T-cell (primary cell): ENCODE results near the gene CLASP1. TPM values are rescaled to one million over a fixed set of nuclear protein-coding genes. Genes with fewer than 3 reads are reported as not detected.
"Not testable (repeated sequence)": the region's sequence is repeated elsewhere in the genome, so short reads cannot be mapped to it uniquely, and the experiment has no call there.

Source experiments
- ATAC-seq, 4 experiments: fragments of 200-7000 bp in 3 of 4; fragments of 150-1000 bp in 1 of 4; cut with Tn5 transposase; replicated peaks in 1 of 4; 1 replicate in 3 of 4; 2 replicates in 1 of 4; pipeline ENCODE4 v1.10.0; 2021; ENCODE audit warnings: moderate library complexity in 3 of 4, mild to moderate bottlenecking in 2 of 4, moderate number of reproducible peaks in 1 of 4
- CTCF ChIA-PET, 2 donors: fragments of 300-600 bp; sonication (Branson Sonifier 250); formaldehyde crosslinking; loops; one replicate each; lab custom pipeline; 2022; ENCODE audit warnings: antibody characterized with exemption in 2 of 2; lab: Charles Lee
- POLR2A ChIA-PET, 2 donors: fragments of 300-600 bp; sonication (Branson Sonifier 250); formaldehyde crosslinking; loops; one replicate each; lab custom pipeline; 2022; ENCODE audit warnings: antibody characterized with exemption in 2 of 2; lab: Charles Lee
- DNase-seq, 35 experiments: peaks; one replicate each; pipeline versions ENCODE4 v3.0.0 to v3.0.0-alpha.2; 2013 to 2023
- H3K27ac ChIP-seq: one replicate; pipeline ENCODE4 v1.5.1; 2013; ENCODE audit warnings: low read length
- H3K27me3 ChIP-seq, 2 experiments: replicated peaks in 1 of 2; 1 replicate in 1 of 2; 2 replicates in 1 of 2; pipeline versions ENCODE4 v1.6.1 to v1.7.0; 2013; ENCODE audit warnings: low read length in 1 of 2, mixed read lengths in 1 of 2; ENCODE audit not compliant: control insufficient read depth in 2 of 2, insufficient read depth in 2 of 2; ENCODE audit errors: extremely low read depth in 1 of 2
- H3K36me3 ChIP-seq, 2 donors: 1 replicate in 1 of 2; 2 replicates in 1 of 2; pipeline versions ENCODE4 v1.6.1 to v1.7.0; 2013; ENCODE audit warnings: low read length in 1 of 2; ENCODE audit not compliant: control insufficient read depth in 2 of 2, insufficient read depth in 1 of 2; ENCODE audit errors: extremely low read depth in 1 of 2
- H3K4me1 ChIP-seq, 2 experiments: 1 replicate in 1 of 2; 2 replicates in 1 of 2; pipeline versions ENCODE4 v1.6.1 to v1.7.0; 2013; ENCODE audit warnings: low read length in 2 of 2, mixed read lengths in 1 of 2; ENCODE audit not compliant: insufficient read depth in 2 of 2, control insufficient read depth in 1 of 2; ENCODE audit errors: extremely low read depth in 1 of 2
- H3K4me3 ChIP-seq, 2 donors: 1 replicate in 1 of 2; 2 replicates in 1 of 2; pipeline versions ENCODE4 v1.5.1 to v1.7.0; 2013; ENCODE audit warnings: mild to moderate bottlenecking in 2 of 2, low read length in 1 of 2, moderate library complexity in 1 of 2; ENCODE audit not compliant: control insufficient read depth in 1 of 2; ENCODE audit errors: extremely low read depth in 1 of 2
- H3K9me3 ChIP-seq: 2 replicates; pipeline ENCODE4 v1.7.0; 2013
- H3K27ac Mint-ChIP-seq, 2 donors: one replicate each; pipeline ENCODE4 v1.8.0; 2020 to 2021; ENCODE audit warnings: mild to moderate bottlenecking in 2 of 2, mixed read lengths in 2 of 2
- H3K27me3 Mint-ChIP-seq, 2 donors: one replicate each; pipeline ENCODE4 v1.8.0; 2021 to 2022; ENCODE audit warnings: mixed read lengths in 2 of 2
- H3K36me3 Mint-ChIP-seq: one replicate; pipeline ENCODE4 v1.8.0; 2021; ENCODE audit warnings: mixed read lengths
- H3K4me1 Mint-ChIP-seq, 3 donors: one replicate each; pipeline ENCODE4 v1.8.0; 2020 to 2022; ENCODE audit warnings: mixed read lengths in 3 of 3, mild to moderate bottlenecking in 1 of 3
- H3K4me3 Mint-ChIP-seq, 3 donors: one replicate each; pipeline ENCODE4 v1.8.0; 2020 to 2022; ENCODE audit warnings: mild to moderate bottlenecking in 3 of 3, mixed read lengths in 3 of 3, moderate library complexity in 3 of 3
- H3K9me3 Mint-ChIP-seq, 3 donors: one replicate each; pipeline ENCODE4 v1.8.0; 2020 to 2022; ENCODE audit warnings: mixed read lengths in 3 of 3
- WGBS: methylation state at CpG from one replicate; pipeline ENCODE4 v1.1.5; 2013; ENCODE audit warnings: missing lambda C conversion rate; ENCODE audit not compliant: insufficient coverage; 5-methylcytosine and 5-hydroxymethylcytosine counted together
- total RNA-seq, 35 experiments: library from RNA in 6 of 35; stranded (reverse) in 6 of 35; fragments of 120-200 nt in 1 of 35; gene quantifications; one replicate each; pipeline versions ENCODE4 v1.2.1 to v1.2.4 and lab custom pipeline; 2013 to 2026

Gene CLASP1
- total RNA-seq, 5 donors from 2014 or later (not counting 1 experiment from before 2014, with no cell fraction given), result 57.8 to 72.8 (median 65.1) TPM

- Mint-ChIP-seq H3K27ac (no peak overlapping the region), H3K4me1 (peaks cover 15 to 18% (median 17%) of the 10 kb centered on the region in 3 donors), H3K27me3 (no peaks in the 10 kb centered on the region), H3K9me3 (no peaks in the 10 kb centered on the region), H3K4me3 (no peak overlapping the region), H3K36me3 (no peaks in the 10 kb centered on the region)
- WGBS, result 100% methylated on average over 2 of the region's 6 CpGs
- Histone ChIP-seq H3K36me3 (no peaks in the 10 kb centered on the region), H3K27me3 (no peaks in the 10 kb centered on the region), H3K9me3 (no peaks in the 10 kb centered on the region), H3K27ac (no peak overlapping the region), H3K4me1 (peaks cover 1 to 11% of the 10 kb centered on the region in 2 experiments), H3K4me3 (no peak overlapping the region)
- DNase-seq, result no peak
- CTCF ChIA-PET, result no interaction called here
- POLR2A ChIA-PET, result interaction anchor here in 1 of 2 donors (0.6 kb wide), 1 partner anchor 86 kb away, joined by 5 read pairs; no protein-coding TSS in a partner anchor
- no peak for ATAC-seq
These were observed 45.3 kb upstream of the CLASP1 start for GRCh38 chr2:121694398-121695170.

GRCh38 chr2:121690572-121690971 is 41.3 kb upstream of the CLASP1 start:
- H3K9me3 Mint-ChIP-seq, H3K4me3 ChIP-seq, H3K27me3 ChIP-seq, ATAC-seq, H3K27ac ChIP-seq, H3K4me3 Mint-ChIP-seq, CTCF ChIA-PET, H3K36me3 Mint-ChIP-seq, H3K27ac Mint-ChIP-seq, H3K4me1 ChIP-seq, H3K36me3 ChIP-seq, DNase-seq, H3K27me3 Mint-ChIP-seq, H3K4me1 Mint-ChIP-seq, H3K9me3 ChIP-seq: not testable (repeated sequence)
- WGBS, result 93% methylated on average over 2 of the region's 3 CpGs
- POLR2A ChIA-PET, result interaction anchor here in 1 of 2 donors (0.6 kb wide), 1 partner anchor 62 kb away, joined by 3 read pairs; no protein-coding TSS in a partner anchor

GRCh38 chr2:121690095-121690494 is 40.8 kb upstream of the CLASP1 start:
- no peak for ATAC-seq
- no peak overlapping the region for H3K27ac Mint-ChIP-seq
- Histone ChIP-seq H3K27ac (no peak overlapping the region), H3K36me3 (no peaks in the 10 kb centered on the region), H3K4me3 (no peak overlapping the region), H3K4me1 (no peaks in the 10 kb centered on the region), H3K9me3 (no peaks in the 10 kb centered on the region), H3K27me3 (peaks cover 0 to 2% of the 10 kb centered on the region in 2 experiments)
- peaks cover 0 to 2% (median 0%) of the 10 kb centered on the region in 3 donors for H3K4me1 Mint-ChIP-seq
- ChIA-PET CTCF (interaction anchor here in 1 of 2 donors (0.7 kb wide), 1 partner anchor 161 kb away, joined by 3 read pairs; no protein-coding TSS in a partner anchor), POLR2A (no interaction called here)
- no peak for DNase-seq
- no peaks in the 10 kb centered on the region for H3K9me3 Mint-ChIP-seq
- no peak overlapping the region for H3K4me3 Mint-ChIP-seq
- H3K27me3 Mint-ChIP-seq, result no peaks in the 10 kb centered on the region
- no peaks in the 10 kb centered on the region for H3K36me3 Mint-ChIP-seq
- 100% methylated on average over 3 of the region's 6 CpGs for WGBS

- Mint-ChIP-seq H3K27me3 (no peaks in the 10 kb centered on the region), H3K4me3 (no peak overlapping the region), H3K9me3 (peaks cover 0 to under 1% (median under 1%) of the 10 kb centered on the region in 3 donors), H3K36me3 (no peaks in the 10 kb centered on the region), H3K4me1 (peaks cover 0 to 2% (median 0%) of the 10 kb centered on the region in 3 donors), H3K27ac (no peak overlapping the region)
- Histone ChIP-seq H3K27me3 (peaks cover 0 to 2% of the 10 kb centered on the region in 2 experiments), H3K9me3 (no peaks in the 10 kb centered on the region), H3K36me3 (no peaks in the 10 kb centered on the region), H3K4me1 (no peaks in the 10 kb centered on the region), H3K4me3 (no peak overlapping the region), H3K27ac (no peak overlapping the region)
- DNase-seq (peak in 1 of 35 experiments; percentile 8), ATAC-seq (no peak)
- ChIA-PET CTCF (interaction anchor here (0.7 kb wide), 2 partner anchors 48 to 160 kb away, joined by 3 read pairs; no protein-coding TSS in a partner anchor), POLR2A (interaction anchor here in 1 of 2 donors (0.5 kb wide), 1 partner anchor 31 kb away, joined by 5 read pairs; no protein-coding TSS in a partner anchor)
- WGBS, result 90% methylated on average over 1 of the region's 4 CpGs
These were observed 40.1 kb upstream of the CLASP1 start for GRCh38 chr2:121689356-121689755.

- peaks cover 0 to 2% (median 0%) of the 10 kb centered on the region in 3 donors for H3K4me1 Mint-ChIP-seq
- Histone ChIP-seq H3K27ac (no peak overlapping the region), H3K9me3 (no peaks in the 10 kb centered on the region), H3K4me3 (no peak overlapping the region), H3K36me3 (no peaks in the 10 kb centered on the region), H3K27me3 (peaks cover 0 to 2% of the 10 kb centered on the region in 2 experiments), H3K4me1 (no peaks in the 10 kb centered on the region)
- H3K4me3 Mint-ChIP-seq, result no peak overlapping the region
- CTCF ChIA-PET, result interaction anchor here in 1 of 2 donors (0.7 kb wide), 1 partner anchor 48 kb away, joined by 3 read pairs; no protein-coding TSS in a partner anchor
- no peaks in the 10 kb centered on the region for H3K36me3 Mint-ChIP-seq
- POLR2A ChIA-PET, result no interaction called here
- no peaks in the 10 kb centered on the region for H3K27me3 Mint-ChIP-seq
- no CpG with 5 or more reads among the region's 2 CpGs for whole genome bisulfite sequencing
- ATAC-seq, result no peak
- no peak overlapping the region for H3K27ac Mint-ChIP-seq
- DNase-seq, result no peak
- peaks cover 2 to 6% (median 6%) of the 10 kb centered on the region in 3 donors for H3K9me3 Mint-ChIP-seq
These were observed 39.6 kb upstream of the CLASP1 start for GRCh38 chr2:121688820-121689219.

GRCh38 chr2:121686902-121687301 is 37.6 kb upstream of the CLASP1 start:
- Mint-ChIP-seq H3K27me3 (no peaks in the 10 kb centered on the region), H3K4me3 (no peak overlapping the region), H3K4me1 (peaks cover 0 to 2% (median 0%) of the 10 kb centered on the region in 3 donors), H3K9me3 (peaks cover 8 to 17% (median 13%) of the 10 kb centered on the region in 3 donors), H3K27ac (no peak overlapping the region), H3K36me3 (no peaks in the 10 kb centered on the region)
- no CpG with 5 or more reads among the region's 2 CpGs for WGBS
- ATAC-seq (no peak), DNase-seq (no peak)
- Histone ChIP-seq H3K9me3 (no peaks in the 10 kb centered on the region), H3K4me3 (no peak overlapping the region), H3K4me1 (no peaks in the 10 kb centered on the region), H3K27ac (no peak overlapping the region), H3K36me3 (no peaks in the 10 kb centered on the region), H3K27me3 (peaks cover 0 to 2% of the 10 kb centered on the region in 2 experiments)
- CTCF ChIA-PET, result no interaction called here
- POLR2A ChIA-PET, result no interaction called here
